ENCODE measurements around the gene CAMK1D.
"Not testable (repeated sequence)": the region's sequence is repeated elsewhere in the genome, so short reads cannot be mapped to it uniquely, and the experiment has no call there.

Gene CAMK1D

DNA sequence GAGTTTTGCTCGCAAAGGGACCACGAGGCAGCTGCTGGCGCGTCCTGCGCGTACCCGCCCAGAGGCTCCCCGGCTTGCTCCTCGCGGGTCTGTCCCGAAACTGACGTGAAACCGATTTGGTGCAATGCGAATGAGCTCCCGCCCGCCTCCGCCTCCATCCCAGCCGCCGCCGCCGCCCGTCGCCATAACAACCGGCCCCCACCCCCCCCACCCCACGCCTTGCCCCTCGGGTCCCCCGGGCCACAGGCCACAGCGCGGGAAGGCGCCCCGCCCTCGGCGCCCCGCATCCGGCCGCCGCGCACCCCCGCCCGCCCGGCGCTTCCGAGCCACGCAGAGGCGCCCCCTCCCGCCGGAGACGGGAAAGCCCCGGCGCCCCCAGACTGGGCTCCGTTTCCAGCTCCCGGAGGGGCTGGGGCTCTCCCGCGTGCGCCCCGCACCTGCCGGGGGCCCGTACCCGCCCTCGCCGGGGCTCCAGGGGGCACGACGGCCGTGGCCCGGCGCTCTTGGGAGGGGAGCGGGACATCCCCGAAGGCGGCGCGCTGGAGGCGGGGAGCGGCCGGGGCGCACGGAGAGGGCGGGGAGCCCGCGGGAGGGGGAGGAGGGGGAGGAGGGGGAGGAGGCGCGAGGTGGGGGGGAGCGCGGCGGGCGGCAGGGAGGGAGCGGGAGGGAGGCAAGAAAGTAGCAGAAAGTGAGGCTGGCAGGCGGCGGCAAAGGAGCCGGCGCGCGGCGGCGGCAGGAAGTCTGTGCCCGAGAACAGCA is at the start of gene CAMK1D (continued):
- TF ChIP-seq ZNF76 (tag by site-specific recombination; IDR thresholded peaks at IDR 0.05; ENCODE audit: borderline replicate concordance, low read depth): no peak
- no peak for TF ChIP-seq ZFP37 (tag by site-specific recombination; IDR thresholded peaks at IDR 0.05)
- peak; percentile 96 for TF ChIP-seq ZNF341 (tag by site-specific recombination; IDR thresholded peaks at IDR 0.05; ENCODE audit: low read depth)
- 0 out of 2 replicates have a peak, but pooled peaks have one; percentile 10 for TF ChIP-seq KLF1 (tag by site-specific recombination; IDR thresholded peaks at IDR 0.05)
- TF ChIP-seq PRDM1 (tag by site-specific recombination; IDR thresholded peaks at IDR 0.05): peak; percentile 58; the same call in 1 of the 2 replicates
- peak; percentile 67 for TF ChIP-seq KLF16 (tag by site-specific recombination; IDR thresholded peaks at IDR 0.05)
- TF ChIP-seq ZNF26 (tag by site-specific recombination; IDR thresholded peaks at IDR 0.05): no peak
- no peak for TF ChIP-seq ZFP69B (tag by site-specific recombination; IDR thresholded peaks at IDR 0.05)
- TF ChIP-seq ZEB2 (tag by site-specific recombination; IDR thresholded peaks at IDR 0.05): no peak
- TF ChIP-seq, protein P1, sequence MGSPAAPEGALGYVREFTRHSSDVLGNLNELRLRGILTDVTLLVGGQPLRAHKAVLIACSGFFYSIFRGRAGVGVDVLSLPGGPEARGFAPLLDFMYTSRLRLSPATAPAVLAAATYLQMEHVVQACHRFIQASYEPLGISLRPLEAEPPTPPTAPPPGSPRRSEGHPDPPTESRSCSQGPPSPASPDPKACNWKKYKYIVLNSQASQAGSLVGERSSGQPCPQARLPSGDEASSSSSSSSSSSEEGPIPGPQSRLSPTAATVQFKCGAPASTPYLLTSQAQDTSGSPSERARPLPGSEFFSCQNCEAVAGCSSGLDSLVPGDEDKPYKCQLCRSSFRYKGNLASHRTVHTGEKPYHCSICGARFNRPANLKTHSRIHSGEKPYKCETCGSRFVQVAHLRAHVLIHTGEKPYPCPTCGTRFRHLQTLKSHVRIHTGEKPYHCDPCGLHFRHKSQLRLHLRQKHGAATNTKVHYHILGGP (tag by site-specific recombination; IDR thresholded peaks at IDR 0.05): no peak
- TF ChIP-seq, protein P2, sequence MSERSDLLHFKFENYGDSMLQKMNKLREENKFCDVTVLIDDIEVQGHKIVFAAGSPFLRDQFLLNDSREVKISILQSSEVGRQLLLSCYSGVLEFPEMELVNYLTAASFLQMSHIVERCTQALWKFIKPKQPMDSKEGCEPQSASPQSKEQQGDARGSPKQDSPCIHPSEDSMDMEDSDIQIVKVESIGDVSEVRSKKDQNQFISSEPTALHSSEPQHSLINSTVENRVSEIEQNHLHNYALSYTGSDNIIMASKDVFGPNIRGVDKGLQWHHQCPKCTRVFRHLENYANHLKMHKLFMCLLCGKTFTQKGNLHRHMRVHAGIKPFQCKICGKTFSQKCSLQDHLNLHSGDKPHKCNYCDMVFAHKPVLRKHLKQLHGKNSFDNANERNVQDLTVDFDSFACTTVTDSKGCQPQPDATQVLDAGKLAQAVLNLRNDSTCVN (tag by site-specific recombination; optimal IDR thresholded peaks at IDR 0.05): peak; percentile 59
- TF ChIP-seq SP3 (tag by site-specific recombination; IDR thresholded peaks at IDR 0.05): peak; percentile 37
- TF ChIP-seq ZNF548 (tag by site-specific recombination; IDR thresholded peaks at IDR 0.05): no peak
- TF ChIP-seq TSHZ1 (tag by site-specific recombination; IDR thresholded peaks at IDR 0.05; ENCODE audit: borderline replicate concordance): no peak

- POLR2A ChIA-PET: not testable (repeated sequence)
- peak; percentile 88 for TF ChIP-seq ZNF121 (tag by site-specific recombination; IDR thresholded peaks at IDR 0.05)
Measured at GRCh38 chr10:12301036-12301435, 48.3 kb upstream of the CAMK1D start.

More at GRCh38 chr10:12301036-12301435, 48.3 kb upstream of the CAMK1D start:
- H3K27ac ChIP-seq (ENCODE audit: extremely low read depth, low read depth, low read length); H3K4me1 ChIP-seq (ENCODE audit: control insufficient read depth, insufficient read depth, low read length); H3K36me3 ChIP-seq (ENCODE audit: control insufficient read depth in 2 of 2, insufficient read depth in 1 of 2, low read length in 2 of 2); H3K9me3 ChIP-seq (ENCODE audit: control insufficient read depth, insufficient read depth, low read depth, low read length); H3K4me3 ChIP-seq (ENCODE audit: low read depth, low read length): not testable (repeated sequence)
- CTCF ChIA-PET: interaction anchor here (0.6 kb wide), 1 partner anchor 24 kb away, joined by 3 read pairs; no protein-coding TSS in a partner anchor

Measured in HEK293 (cell line).